Midbrain (tissue), 1 donor: ENCODE results near the gene TMEM60.
A peak's percentile ranks its signal among the peaks of the same experiment; 100 is the strongest.

ENCODE experiments used
- DNase-seq: peaks from one replicate; lab custom pipeline; 2025; lab: John Stamatoyannopoulos, UW

The TMEM60 gene

DNA sequence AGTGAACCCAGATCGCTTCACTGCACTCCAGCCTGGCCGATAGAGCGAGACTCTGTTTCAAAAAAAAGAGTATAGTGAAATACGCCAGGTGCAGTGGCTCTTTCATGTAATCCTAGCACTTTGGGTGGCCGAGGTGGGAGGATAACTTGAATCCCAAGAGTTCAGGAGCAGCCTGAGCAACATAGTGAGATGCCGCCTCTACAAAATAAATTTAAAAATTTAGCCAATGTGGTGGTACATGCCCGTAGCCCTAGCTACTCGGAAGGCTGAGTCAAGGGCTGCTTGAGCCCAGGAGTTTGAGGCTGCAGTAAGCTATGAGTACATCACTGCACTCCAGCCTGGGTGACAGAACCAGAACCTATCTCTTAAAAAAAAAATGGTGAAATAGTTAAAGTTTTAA lies 27.9 kb downstream of the TMEM60 start:
- no peak for DNase-seq

DNA sequence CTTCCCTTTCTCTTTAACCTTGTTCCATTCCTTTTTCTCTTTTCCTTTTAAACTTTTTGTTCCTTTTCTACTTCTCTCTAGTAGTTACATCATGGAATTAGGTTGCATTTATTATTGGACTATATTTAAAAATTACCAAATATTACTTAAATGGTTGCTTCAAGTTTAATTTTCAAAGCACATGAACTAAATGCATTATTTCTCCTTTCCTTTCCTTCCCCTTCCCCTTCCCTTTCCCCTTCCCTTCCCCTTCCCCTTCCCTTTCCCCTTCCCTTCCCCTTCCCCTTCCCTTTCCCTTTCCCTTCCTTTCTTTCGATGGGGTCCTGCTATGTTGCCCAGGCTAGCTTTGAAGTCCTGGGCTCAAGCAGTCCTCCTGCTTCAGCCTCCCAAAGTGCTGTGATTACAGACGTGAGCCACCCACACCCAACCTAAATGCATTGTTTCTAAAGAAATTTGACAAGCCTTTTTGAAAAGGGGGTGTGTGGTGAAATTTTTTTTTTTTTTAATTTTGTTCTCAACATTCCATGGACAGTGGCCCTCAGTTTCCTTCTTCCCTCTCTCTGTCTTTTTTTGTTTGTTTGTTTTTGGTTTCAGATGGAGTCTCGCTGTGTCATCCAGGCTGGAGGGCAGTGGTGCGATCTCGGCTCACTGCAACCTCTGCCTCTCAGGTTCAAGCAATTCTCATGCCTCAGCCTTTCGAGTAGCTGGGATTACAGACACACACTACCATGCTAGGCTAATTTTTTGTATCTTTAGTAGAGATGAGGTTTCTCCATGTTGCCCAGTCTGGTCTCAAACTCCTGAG lies 31.2 kb downstream of the TMEM60 start:
- DNase-seq, result no peak

DNA sequence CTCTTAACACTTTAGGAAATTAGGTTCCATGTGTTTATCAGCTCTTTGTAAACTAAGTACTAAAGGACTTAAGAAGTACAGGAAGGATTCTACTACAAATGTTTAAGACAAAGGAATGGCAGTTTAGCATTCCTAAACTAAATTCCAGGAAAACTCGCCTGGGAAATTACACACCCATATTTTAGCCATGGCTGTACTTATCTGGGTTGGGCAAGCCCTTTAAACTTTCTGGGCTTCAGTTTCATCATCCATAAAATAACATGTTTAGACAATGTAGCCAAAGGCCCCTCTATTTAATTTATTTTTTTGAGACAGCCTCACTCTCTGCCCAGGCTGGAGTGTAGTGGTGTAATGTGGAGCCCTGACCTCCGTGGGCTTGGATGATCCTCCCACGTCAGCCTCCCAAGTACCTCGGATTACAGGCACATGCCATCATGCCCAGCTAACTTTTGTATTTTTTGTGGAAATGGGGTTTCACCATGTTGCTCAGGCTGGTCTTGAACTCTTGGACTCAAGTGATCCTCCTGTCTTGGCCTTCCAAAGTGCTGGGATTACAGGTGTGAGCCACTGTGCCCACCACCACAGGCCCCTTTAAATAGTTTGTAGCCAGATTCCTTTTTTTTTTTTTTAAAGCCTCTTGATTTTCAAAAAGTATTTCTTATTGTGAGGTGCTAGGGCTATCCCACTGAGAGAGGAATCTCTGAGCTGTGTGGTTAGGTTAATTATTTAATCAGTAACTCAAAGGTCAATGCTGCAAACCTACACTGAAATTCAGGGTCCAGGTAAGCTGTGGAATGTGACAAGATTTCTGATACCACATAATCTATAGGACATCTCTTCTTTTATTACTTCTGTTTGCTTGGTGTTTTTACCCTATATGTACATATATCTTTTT lies 32.1 kb downstream of the TMEM60 start:
- no peak for DNase-seq

- DNase-seq, result no peak
Observed at GRCh38 chr7:77765481-77765880, 32.8 kb downstream of the TMEM60 start.

GRCh38 chr7:77760809-77761453 lies 37.3 kb downstream of the TMEM60 start:
- DNase-seq, result no peak

GRCh38 chr7:77759294-77759889 lies 38.8 kb downstream of the TMEM60 start:
- DNase-seq, result peak; percentile 78

- no peak for DNase-seq
Observed at GRCh38 chr7:77757589-77757988, 40.6 kb downstream of the TMEM60 start.

GRCh38 chr7:77753173-77753572 lies 45.1 kb downstream of the TMEM60 start:
- no peak for DNase-seq

- no peak for DNase-seq
Observed at GRCh38 chr7:77752016-77752415, 46.2 kb downstream of the TMEM60 start.

DNA sequence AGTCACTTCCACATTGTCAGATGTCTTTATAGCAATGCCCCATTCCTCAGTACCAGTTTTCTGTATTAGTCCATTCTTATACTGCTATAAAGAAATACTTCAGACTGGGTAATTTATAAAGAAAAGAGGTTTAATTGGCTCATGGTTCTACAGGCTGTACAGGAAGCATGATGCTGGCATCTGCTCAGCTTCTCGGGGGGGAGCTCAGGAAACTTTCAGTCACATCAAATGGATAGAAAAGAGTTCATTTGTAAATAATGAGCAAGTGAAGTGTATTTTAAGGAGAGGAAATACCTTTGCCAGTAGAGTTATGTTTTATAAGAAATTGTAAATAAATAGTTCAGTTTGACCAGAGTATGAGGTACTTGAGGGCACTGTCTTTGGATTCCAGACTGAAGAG lies 50.5 kb downstream of the TMEM60 start:
- DNase-seq, result no peak

DNA sequence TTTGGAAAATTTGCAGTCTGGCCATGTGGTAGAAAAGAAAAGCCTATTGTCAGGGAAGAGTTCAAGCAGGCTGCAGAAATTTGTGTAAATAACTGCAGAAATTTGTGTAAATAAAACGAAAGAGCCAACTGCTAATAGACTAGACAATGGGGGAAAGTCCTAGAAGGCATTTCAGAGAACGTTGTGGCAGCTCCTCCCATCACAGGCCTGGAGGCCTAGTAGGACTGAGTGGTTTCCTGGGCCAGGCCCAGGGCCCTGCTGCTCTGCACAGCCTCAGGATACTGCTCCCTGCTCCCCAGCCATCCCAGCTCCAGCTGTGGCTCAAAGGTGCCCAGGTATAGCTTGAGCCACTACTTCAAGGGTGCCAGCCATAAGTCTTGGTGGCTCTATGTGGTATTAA lies 51.1 kb downstream of the TMEM60 start:
- no peak for DNase-seq

- no peak for DNase-seq
Observed at GRCh38 chr7:77746824-77747165, 51.4 kb downstream of the TMEM60 start.

DNA sequence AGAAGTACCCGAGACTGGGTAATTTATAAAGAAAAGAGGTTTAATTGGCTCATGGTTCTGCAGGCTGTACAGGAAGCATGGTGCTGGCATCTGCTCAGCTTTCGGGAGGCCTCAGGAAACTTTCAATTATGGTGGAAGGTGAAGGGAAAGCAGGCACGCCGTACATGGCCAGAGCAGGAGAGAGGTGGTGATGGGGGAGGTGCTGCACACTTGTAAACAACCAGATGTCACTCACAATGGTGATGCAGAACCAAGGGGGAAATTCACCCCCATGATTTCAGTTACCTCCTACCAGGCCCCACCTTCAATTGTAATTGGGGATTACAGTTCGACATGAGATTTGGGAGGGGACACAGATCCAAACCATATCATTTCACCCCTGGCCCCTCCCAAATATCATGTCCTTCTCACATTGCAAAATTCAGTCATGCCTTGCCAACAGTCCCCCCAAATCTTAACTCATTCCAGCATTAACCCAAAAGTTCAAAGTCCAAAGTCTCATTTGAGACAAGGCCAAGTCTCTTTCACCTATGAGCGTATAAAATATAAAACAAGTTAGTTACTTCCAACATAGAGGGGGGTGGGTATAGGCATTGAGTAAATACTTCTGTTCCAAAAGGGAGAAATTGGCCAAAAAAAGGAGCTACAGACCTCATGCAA lies 51.9 kb downstream of the TMEM60 start:
- DNase-seq, result no peak

DNA sequence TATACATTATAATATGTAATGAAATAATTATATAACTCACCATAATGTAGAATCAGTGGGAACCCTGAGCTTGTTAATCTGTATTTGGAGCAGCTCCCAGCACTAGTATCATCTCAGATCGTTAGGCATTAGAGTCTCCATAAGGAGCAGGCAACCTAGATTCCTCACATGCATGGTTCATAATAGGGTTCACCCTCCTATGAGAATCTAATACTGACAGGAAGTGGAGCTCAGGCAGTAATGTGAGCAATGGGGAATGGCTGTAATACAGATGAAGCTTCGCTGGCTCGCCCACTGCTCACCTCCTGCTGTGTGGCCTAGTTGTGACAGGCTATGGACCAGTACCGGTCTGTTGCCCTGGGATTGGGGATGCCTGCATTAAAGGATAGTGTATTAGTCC lies 52.5 kb downstream of the TMEM60 start:
- no peak for DNase-seq
